Hepatocyte (in vitro differentiated cells): ENCODE data around the gene METTL24.

Source experiments
- CTCF ChIP-seq: fragments of 200-600 bp; sonication (generic); IDR thresholded peaks from 2 replicates; pipeline ENCODE4 v1.5.1; 2016; ENCODE audit warnings: antibody characterized with exemption, mild to moderate bottlenecking; ENCODE audit not compliant: poor library complexity
- EZH2 ChIP-seq: fragments of 200-600 bp; sonication (generic); IDR thresholded peaks from 2 replicates; pipeline ENCODE4 v1.6.1; 2016; ENCODE audit warnings: antibody characterized with exemption, mild to moderate bottlenecking, borderline replicate concordance
- EZH2phosphoT487 ChIP-seq: fragments of 200-600 bp; sonication (generic); IDR thresholded peaks from one replicate; pipeline ENCODE4 v1.6.1; 2018; ENCODE audit warnings: antibody characterized with exemption, mild to moderate bottlenecking, low read depth, moderate library complexity; ENCODE audit not compliant: unreplicated experiment, severe bottlenecking

DNA sequence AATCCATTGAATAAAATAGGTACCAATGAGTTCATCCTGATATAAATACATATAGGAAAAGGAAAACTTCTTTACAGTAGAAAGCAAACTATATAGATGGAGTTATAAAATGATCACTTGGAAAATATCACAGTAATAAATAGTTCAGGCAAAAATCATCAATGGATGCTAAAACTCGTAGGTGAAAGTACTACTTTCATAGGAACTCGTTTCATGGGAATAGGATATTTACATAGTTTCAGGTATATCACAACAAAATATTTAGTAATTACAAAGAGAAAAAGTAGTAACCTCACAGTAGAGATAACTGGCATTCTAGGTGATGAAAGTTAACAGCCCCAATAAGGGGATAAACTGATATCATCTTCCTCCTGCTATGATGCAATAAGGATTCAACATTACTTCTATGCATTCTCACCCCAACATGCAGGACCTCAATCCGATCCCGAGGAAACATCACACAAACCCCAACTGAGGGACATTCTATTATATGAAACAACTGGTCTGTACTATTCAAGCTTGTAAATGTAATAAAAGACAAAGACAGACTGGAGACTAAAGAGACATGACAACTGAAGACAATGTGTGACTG is 43.5 kb upstream of the METTL24 start:
- TF ChIP-seq CTCF (no peak), EZH2 (no peak), EZH2phosphoT487 (no peak)
